Measurements from ENCODE around the gene FRAT1.

GRCh38 chr10:97302088-97302791 is 16.8 kb upstream of the FRAT1 start:
- TF ChIP-seq CTCF (IDR thresholded peaks at IDR 0.05 in 8 of 11, conservative IDR thresholded peaks at IDR 0.05 in 3 of 11): no peak
- no peak for TF ChIP-seq POLR2A (IDR thresholded peaks at IDR 0.05)

All from spleen (tissue), 7 donors.